HK-2 (cell line): ENCODE measurements around the gene CACNA1S.
A peak's percentile ranks its signal among the peaks of the same experiment; 100 is the strongest.

Source experiments
- DNase-seq: peaks from one replicate; pipeline ENCODE4 v3.0.0-alpha.2; 2018; ENCODE audit not compliant: unreplicated experiment

Gene CACNA1S

GRCh38 chr1:201032408-201032807, 79.8 kb downstream of the CACNA1S start:
- DNase-seq, result no peak

- no peak for DNase-seq
Observed at GRCh38 chr1:201028461-201028889, 83.8 kb downstream of the CACNA1S start.

DNA sequence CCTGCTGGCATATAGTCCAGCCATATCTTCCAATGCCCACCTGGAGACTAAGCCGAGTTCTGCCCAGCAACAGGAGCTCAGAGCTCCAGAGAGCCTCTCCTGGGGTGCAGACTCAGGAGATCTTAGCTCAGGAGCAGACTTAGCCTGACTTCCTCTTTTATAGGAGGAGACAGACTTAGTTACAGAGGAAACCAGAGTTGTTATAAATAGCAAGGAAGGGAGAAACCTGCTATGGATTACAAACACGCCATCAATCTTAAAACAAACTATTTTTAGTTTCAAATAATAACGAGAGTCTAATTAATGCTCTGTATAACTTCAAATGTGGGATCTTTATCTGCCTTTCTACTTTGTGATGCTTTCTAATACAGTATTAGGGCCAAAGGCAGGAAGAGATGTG, 85.4 kb downstream of the CACNA1S start:
- DNase-seq, result no peak

GRCh38 chr1:201026234-201026633, 86.0 kb downstream of the CACNA1S start:
- no peak for DNase-seq

- DNase-seq, result peak; percentile 81
Observed at GRCh38 chr1:201025571-201026002, 86.6 kb downstream of the CACNA1S start.

DNA sequence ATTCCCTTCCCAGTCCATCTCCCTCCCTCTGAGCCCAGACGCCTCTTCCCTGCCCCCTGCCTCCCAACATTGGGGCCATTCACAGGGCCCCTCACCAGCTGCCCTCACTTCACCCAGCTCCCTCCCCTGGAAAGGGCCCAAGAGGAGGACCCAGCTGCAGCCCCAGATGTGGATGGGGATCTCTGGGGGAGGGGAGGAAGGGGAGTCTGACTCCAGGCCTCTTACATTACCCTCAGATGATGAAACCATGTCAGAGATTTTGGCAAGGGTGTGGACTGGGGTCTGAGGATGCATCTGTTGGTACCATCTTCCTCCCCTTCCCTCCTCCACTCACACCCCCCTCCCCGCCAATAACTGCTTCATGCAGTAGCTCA, 87.6 kb downstream of the CACNA1S start:
- no peak for DNase-seq

DNA sequence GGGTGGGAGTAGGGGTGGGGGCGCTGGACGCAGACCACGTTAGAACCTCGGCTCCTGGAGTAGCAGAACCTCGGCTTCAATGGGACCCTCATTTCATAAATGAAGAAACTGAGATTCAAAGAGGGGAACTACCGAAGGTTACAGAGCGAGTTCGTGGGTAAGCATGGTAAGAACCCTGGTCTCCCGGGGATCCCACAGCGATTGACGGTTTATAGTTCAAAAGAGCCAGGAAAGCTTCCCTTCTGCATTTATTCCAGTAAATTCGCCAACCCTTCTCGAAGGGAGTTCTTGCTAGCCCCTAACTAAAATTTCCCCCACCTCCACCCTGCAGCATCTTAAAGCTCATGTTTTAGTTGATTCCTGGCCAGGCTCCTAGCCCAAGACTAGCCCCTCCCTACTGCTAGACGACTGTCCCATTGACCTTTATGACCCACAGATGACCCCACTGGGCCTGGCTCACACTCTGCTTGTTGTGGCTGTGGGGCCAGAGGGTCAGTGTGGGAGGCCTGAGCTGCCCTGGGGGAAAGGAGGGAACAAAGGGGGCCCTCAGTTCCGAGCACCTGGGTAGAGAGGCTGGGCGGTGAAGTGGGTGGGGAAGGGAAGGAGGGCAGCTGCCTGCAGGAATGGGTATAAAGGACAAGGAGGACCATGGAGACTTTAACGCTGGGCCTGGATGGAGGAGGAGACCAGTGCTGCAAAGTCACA, 88.2 kb downstream of the CACNA1S start:
- DNase-seq, result no peak

DNA sequence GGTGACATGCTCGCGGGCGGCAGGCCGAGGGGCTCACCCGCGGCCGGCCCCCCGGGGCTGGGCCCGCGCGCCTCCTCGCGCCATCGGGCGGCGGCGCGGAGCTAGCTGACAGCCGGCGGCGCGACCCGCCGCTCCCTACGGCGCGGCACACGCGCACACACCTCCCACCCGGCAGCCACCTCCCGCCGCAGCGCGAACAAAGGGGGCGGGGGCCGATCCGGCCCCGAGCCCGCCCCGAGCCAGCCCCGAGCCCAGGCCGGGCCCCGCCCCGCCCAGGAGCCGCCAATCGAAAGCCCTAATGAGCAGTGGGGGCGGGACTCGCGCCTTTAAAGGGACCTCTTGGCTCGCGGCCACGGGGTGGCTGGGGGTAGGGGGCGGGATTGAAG, 88.7 kb downstream of the CACNA1S start, which contains the start of gene KIF21B:
Gene KIF21B, minus strand, starts transcription at position 198 of the 386 bp plus-strand sequence. CDS start 331 bp downstream, outside the sequence.
- peak; percentile 82 for DNase-seq

- peak; percentile 49 for DNase-seq
Observed at GRCh38 chr1:201022820-201023516, 89.3 kb downstream of the CACNA1S start.

GRCh38 chr1:201022493-201022819, 89.8 kb downstream of the CACNA1S start:
- no peak for DNase-seq

- DNase-seq, result no peak
Observed at GRCh38 chr1:201021630-201022492, 90.4 kb downstream of the CACNA1S start.

- DNase-seq, result peak; percentile 25
Observed at GRCh38 chr1:201020721-201021629, 91.3 kb downstream of the CACNA1S start.

GRCh38 chr1:201020040-201020591, 92.1 kb downstream of the CACNA1S start:
- DNase-seq, result peak; percentile 35

- peak; percentile 85 for DNase-seq
Observed at GRCh38 chr1:201019321-201019977, 92.8 kb downstream of the CACNA1S start.

GRCh38 chr1:201017828-201018163, 94.4 kb downstream of the CACNA1S start:
- DNase-seq, result no peak

DNA sequence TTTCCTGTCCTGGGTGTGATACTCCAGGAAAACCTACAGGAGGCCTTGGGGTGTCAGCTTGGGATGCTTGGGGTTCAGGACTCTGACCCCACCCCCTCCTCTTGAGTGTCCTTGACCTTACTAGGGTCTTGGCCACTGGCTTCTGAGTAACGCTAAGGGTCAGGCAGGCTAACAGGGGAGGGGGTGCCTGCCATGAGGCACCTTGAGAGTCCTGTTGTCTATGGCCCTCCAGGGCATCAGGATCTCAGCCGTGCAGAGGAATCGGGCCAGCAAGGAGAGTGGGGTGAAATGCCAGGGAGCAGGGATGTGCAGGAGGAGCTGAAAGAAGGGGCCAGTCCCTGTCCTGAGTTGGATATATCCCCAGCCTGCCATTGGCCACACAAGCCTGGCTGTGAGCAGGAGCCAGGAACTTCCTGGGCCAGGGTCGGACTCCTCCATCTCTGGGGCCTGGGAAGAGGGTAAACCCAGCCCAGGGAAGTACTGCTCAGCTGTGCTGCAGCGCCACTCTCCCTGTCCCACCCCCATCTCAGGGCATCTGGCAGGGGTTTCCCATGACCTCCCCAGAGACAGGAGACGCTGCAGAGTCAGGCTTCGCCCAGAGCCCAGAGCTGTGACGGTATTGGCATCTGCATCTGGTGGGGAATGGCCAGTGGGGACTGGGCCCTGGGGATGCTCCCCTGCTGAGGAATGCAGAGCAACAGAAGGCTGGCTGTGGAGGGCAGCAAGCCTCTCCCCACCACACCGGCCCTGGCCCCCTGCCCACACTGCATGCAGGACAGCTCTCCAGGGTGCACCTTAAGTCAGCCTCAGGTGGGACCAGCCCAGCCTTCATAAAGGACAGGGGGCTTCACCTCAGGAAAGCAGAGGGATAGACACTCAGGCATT, 95.0 kb downstream of the CACNA1S start:
- DNase-seq, result no peak

DNA sequence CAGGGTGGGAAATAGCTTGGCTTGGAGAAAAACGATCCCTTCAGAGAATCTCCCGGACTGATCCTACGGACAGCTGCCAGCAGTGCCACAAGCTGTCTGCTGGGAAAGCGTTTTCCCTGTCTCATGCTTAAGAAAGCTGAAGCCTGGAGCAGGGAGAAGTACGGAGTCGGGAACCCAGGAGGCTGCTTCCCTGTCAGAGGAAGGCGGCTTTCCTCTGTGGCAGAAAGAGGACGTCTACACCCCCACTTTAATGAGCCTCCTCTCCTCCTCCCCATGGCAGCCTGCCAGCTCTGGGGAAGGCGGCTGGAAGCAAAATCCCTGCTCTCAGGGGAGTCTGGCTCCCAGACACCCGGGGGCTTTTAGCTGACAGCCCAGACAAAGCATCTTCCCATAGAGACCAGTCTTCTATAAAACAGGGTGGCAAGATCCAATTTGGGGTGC, 96.0 kb downstream of the CACNA1S start:
- peak; percentile 24 for DNase-seq

DNA sequence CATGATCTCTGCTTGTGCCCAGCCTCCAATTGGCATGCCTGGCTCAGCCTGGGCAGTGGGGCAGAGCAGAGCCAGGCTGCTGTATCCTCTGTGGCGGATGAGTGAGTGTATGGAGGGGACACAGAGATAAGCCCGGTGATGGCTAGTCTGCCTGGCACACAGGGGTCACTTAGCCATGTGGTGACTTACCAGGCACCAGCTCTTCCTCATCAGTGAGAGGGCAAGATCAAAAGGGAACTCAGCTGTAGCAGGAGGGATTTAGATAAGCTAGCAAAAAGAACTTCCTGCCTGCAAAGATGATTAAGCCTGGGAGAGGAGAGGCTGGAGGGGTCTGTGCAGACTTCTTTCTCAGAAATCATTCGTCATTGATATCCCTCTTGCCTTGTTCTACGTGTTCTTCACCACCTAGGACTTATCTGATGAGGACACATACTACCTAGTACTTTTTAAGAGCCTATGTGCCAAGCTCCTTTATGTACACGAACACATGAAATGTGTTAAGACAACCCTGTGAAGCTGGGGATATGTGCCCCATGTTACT, 96.6 kb downstream of the CACNA1S start:
- DNase-seq, result no peak

DNA sequence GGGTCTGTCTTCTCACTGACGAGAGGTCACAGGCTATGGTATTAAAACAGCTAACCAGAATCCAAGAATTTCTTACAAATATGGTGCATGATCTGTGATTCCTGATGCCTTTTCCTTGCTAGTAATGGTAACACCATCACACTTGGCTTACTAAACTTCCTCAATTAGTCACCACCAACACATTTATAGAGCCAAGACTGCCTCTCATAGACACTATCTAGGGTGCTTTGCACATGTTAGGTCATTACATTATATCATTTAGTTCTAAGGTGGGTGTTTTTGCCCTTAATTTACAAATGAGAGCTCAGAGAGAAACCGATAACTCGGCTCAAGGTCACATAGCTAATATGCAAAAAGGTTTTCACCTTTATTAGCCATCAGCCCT, 97.4 kb downstream of the CACNA1S start:
- no peak for DNase-seq
